ENCODE results near the gene CACNA2D1. TPM values are rescaled to one million over a fixed set of nuclear protein-coding genes. Genes with fewer than 3 reads are reported as not detected.

Gene CACNA2D1
- total and polyA plus RNA-seq, 9 of the 15 experiments (the other 6 are each of a cell fraction or from before 2014, with no cell fraction given), result 0.49 TPM; not detected in 8

DNA sequence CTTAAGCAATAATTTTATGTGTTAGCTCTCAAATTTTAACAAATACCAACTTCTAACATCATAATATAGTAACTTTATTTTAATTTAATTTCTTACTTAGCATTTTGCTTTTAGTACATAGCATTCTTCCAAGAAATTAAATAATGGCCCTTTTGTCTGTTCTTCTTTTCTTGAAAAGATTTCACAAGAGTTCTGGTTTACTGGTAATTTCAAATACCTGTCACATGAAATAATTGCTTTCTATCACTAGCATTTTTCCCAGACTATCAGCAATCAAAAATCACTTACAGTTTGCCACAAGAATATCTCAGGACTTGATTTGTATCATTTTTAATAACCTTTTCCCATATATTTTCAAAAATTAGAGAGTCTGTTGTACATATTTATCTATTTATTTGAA is 193.0 kb downstream of the CACNA2D1 start:
- H4K20me1 ChIP-seq (replicated peaks; ENCODE audit: control insufficient read depth, insufficient read depth, low read length), result no peaks in the 10 kb centered on the region
- no peaks in the 10 kb centered on the region for H3K27me3 ChIP-seq (ENCODE audit: control insufficient read depth in 2 of 2, insufficient read depth in 2 of 2, low read length in 2 of 2)
- H3K9ac ChIP-seq (ENCODE audit: insufficient read depth in 1 of 2, low read depth in 2 of 2, low read length in 2 of 2), result no peak overlapping the region
- FAIRE-seq, result no peak
- DNase-seq (ENCODE audit: extremely low read depth in 1 of 4, low spot score in 3 of 4), result no peak
- no peaks in the 10 kb centered on the region for H3K4me1 ChIP-seq (replicated peaks in 1 of 2; ENCODE audit: control insufficient read depth in 2 of 2, insufficient read depth in 2 of 2, low read length in 2 of 2)
- no peak overlapping the region for H3K4me3 ChIP-seq
- H3K27ac ChIP-seq (ENCODE audit: extremely low read depth, low read depth, low read length), result no peak overlapping the region
- H2AFZ ChIP-seq (ENCODE audit: low read depth, low read length), result no peak overlapping the region
- no peaks in the 10 kb centered on the region for H3K36me3 ChIP-seq (ENCODE audit: control insufficient read depth, insufficient read depth, low read length)
- no peak overlapping the region for H3K4me2 ChIP-seq (ENCODE audit: insufficient read depth, low read length)
- intact Hi-C loops (cut with micrococcal nuclease) (no loop called here), in situ Hi-C loops (cut with MboI) (no loop called here)
- H3K9me3 ChIP-seq (replicated peaks; ENCODE audit: control insufficient read depth, insufficient read depth, low read depth, low read length), result no peaks in the 10 kb centered on the region
- H3K79me2 ChIP-seq (ENCODE audit: control insufficient read depth, insufficient read depth, low read length), result no peaks in the 10 kb centered on the region
- H3K9me1 ChIP-seq (ENCODE audit: control insufficient read depth, insufficient read depth, low read length), result no peaks in the 10 kb centered on the region
- ATAC-seq, result no peak
- ChIA-PET POLR2A (no interaction called here), CTCF (ENCODE audit: low intra/inter-chr PET ratio) (no interaction called here)
- no peak for TF ChIP-seq TEAD1 (CRISPR knock-in tag; IDR thresholded peaks at IDR 0.05)
- TF ChIP-seq ZNF134 (CRISPR knock-in tag; conservative IDR thresholded peaks at IDR 0.05), result no peak
- TF ChIP-seq SP2 (IDR thresholded peaks at IDR 0.05; ENCODE audit: extremely low read depth, low read depth, low read length, poor library complexity, severe bottlenecking), result no peak
- no peak for TF ChIP-seq POLR2AphosphoS2 (IDR thresholded peaks at IDR 0.05; ENCODE audit: low read length)
- TF ChIP-seq ARNT (IDR thresholded peaks at IDR 0.05), result no peak
- no peak for TF ChIP-seq ZNF140 (CRISPR knock-in tag; IDR thresholded peaks at IDR 0.05)
- no TSS peak for BruUV-seq (replicated peaks)

DNA sequence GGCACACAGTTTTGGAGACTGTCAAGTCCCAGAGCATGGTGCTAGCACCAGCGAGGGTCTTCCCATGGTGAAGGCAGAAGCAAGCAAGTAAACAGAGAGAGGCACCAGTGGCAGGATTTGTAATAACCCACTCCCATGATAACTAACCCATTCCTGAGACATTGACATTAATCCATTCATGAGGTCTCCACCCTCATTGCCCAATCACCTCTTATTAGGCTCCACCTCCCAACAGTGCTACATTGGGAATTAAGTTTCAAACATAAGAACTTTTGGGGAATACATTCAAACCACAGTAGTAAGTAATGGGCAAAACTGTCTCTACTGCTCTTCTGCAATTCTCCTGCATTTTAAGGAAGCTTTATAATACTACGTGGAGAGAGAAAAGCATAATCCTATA is 193.6 kb downstream of the CACNA2D1 start:
- no TSS peak for BruUV-seq (replicated peaks)
- CTCF ChIA-PET (ENCODE audit: low intra/inter-chr PET ratio), result no interaction called here
- FAIRE-seq, result no peak
- TF ChIP-seq, protein P1, sequence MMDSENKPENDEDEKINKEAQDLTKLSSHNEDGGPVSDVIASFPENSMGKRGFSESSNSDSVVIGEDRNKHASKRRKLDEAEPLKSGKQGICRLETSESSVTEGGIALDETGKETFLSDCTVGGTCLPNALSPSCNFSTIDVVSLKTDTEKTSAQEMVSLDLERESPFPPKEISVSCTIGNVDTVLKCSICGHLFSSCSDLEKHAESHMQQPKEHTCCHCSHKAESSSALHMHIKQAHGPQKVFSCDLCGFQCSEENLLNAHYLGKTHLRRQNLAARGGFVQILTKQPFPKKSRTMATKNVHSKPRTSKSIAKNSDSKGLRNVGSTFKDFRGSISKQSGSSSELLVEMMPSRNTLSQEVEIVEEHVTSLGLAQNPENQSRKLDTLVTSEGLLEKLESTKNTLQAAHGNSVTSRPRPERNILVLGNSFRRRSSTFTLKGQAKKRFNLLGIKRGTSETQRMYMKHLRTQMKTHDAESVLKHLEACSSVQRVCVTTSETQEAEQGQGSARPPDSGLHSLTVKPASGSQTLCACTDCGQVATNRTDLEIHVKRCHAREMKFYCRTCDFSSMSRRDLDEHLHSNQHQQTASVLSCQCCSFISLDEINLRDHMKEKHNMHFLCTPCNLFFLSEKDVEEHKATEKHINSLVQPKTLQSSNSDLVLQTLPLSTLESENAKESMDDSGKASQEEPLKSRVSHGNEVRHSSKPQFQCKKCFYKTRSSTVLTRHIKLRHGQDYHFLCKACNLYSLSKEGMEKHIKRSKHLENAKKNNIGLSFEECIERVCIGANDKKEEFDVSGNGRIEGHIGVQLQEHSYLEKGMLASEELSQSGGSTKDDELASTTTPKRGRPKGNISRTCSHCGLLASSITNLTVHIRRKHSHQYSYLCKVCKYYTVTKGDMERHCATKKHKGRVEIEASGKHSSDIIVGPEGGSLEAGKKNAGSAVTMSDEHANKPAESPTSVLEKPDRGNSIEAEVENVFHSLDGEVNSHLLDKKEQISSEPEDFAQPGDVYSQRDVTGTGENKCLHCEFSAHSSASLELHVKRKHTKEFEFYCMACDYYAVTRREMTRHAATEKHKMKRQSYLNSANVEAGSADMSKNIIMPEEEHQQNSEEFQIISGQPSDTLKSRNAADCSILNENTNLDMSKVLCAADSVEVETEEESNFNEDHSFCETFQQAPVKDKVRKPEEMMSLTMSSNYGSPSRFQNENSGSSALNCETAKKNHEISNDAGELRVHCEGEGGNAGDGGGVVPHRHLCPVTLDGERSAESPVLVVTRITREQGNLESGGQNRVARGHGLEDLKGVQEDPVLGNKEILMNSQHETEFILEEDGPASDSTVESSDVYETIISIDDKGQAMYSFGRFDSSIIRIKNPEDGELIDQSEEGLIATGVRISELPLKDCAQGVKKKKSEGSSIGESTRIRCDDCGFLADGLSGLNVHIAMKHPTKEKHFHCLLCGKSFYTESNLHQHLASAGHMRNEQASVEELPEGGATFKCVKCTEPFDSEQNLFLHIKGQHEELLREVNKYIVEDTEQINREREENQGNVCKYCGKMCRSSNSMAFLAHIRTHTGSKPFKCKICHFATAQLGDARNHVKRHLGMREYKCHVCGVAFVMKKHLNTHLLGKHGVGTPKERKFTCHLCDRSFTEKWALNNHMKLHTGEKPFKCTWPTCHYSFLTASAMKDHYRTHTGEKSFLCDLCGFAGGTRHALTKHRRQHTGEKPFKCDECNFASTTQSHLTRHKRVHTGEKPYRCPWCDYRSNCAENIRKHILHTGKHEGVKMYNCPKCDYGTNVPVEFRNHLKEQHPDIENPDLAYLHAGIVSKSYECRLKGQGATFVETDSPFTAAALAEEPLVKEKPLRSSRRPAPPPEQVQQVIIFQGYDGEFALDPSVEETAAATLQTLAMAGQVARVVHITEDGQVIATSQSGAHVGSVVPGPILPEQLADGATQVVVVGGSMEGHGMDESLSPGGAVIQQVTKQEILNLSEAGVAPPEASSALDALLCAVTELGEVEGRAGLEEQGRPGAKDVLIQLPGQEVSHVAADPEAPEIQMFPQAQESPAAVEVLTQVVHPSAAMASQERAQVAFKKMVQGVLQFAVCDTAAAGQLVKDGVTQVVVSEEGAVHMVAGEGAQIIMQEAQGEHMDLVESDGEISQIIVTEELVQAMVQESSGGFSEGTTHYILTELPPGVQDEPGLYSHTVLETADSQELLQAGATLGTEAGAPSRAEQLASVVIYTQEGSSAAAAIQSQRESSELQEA (IDR thresholded peaks at IDR 0.05; ENCODE audit: low read depth), result no peak
- TF ChIP-seq PRMT5 (CRISPR knock-in tag; IDR thresholded peaks at IDR 0.05) (no peak), ZNF23 (CRISPR knock-in tag; IDR thresholded peaks at IDR 0.05) (no peak), NR2C1 (IDR thresholded peaks at IDR 0.05) (no peak), NR2C1 (tag; IDR thresholded peaks at IDR 0.05) (no peak)

More for the DNA sequence above, 193.6 kb downstream of the CACNA2D1 start:
- Histone ChIP-seq H3K4me3 (no peak overlapping the region), H3K9ac (ENCODE audit: insufficient read depth in 1 of 2, low read depth in 2 of 2, low read length in 2 of 2) (no peak overlapping the region), H3K27me3 (ENCODE audit: control insufficient read depth in 2 of 2, insufficient read depth in 2 of 2, low read length in 2 of 2) (no peaks in the 10 kb centered on the region), H3K9me3 (replicated peaks; ENCODE audit: control insufficient read depth, insufficient read depth, low read depth, low read length) (no peaks in the 10 kb centered on the region), H3K27ac (ENCODE audit: extremely low read depth, low read depth, low read length) (no peak overlapping the region), H3K9me1 (ENCODE audit: control insufficient read depth, insufficient read depth, low read length) (no peaks in the 10 kb centered on the region), H3K79me2 (ENCODE audit: control insufficient read depth, insufficient read depth, low read length) (no peaks in the 10 kb centered on the region), H2AFZ (ENCODE audit: low read depth, low read length) (no peak overlapping the region), H3K36me3 (ENCODE audit: control insufficient read depth, insufficient read depth, low read length) (no peaks in the 10 kb centered on the region), H3K4me1 (replicated peaks in 1 of 2; ENCODE audit: control insufficient read depth in 2 of 2, insufficient read depth in 2 of 2, low read length in 2 of 2) (no peaks in the 10 kb centered on the region), H4K20me1 (replicated peaks; ENCODE audit: control insufficient read depth, insufficient read depth, low read length) (no peaks in the 10 kb centered on the region), H3K4me2 (ENCODE audit: insufficient read depth, low read length) (no peak overlapping the region)
- POLR2A ChIA-PET, result no interaction called here
- WGBS (ENCODE audit: insufficient coverage, low coverage, missing lambda C conversion rate), result 0% methylated on average over 2 of the region's 2 CpGs
- DNase-seq (ENCODE audit: extremely low read depth in 1 of 4, low spot score in 3 of 4) (no peak), ATAC-seq (no peak)
- intact Hi-C loops (cut with micrococcal nuclease), result no loop called here
- in situ Hi-C loops (cut with MboI), result no loop called here

Data from K562 (cell line).